Measurements from ENCODE around the gene EDAR. TPM values are rescaled to one million over a fixed set of nuclear protein-coding genes. Genes with fewer than 3 reads are reported as not detected.

Gene EDAR
- total and polyA plus RNA-seq, 10 of the 15 experiments (the other 5 are each of a cell fraction or from before 2014, with no cell fraction given), result 0.04 TPM; not detected in 9

GRCh38 chr2:108941767-108942166, 47.3 kb downstream of the EDAR start:
- no peak overlapping the region for H3K27ac ChIP-seq (ENCODE audit: control insufficient read depth, insufficient read depth)
- ChIA-PET CTCF (no interaction called here), POLR2A (no interaction called here), RAD21 (ENCODE audit: unreplicated experiment) (no interaction called here), SMC1A (ENCODE audit: uncharacterized antibody, unreplicated experiment) (interaction anchor here (2.1 kb wide), 1 partner anchor 12 kb away, joined by 5 read pairs; no protein-coding TSS in a partner anchor)
- no peaks in the 10 kb centered on the region for H3K27me3 ChIP-seq (replicated peaks in 1 of 2; ENCODE audit: control insufficient read depth in 2 of 2, insufficient read depth in 2 of 2, low read length in 1 of 2)
- no peak overlapping the region for H3K9ac ChIP-seq (ENCODE audit: control insufficient read depth, insufficient read depth, low read length)
- H3K9me3 ChIP-seq (replicated peaks; ENCODE audit: control insufficient read depth, insufficient read depth, low read length), result peaks cover 1% of the 10 kb centered on the region; the same call in 1 of the 3 replicates
- H2AFZ ChIP-seq (ENCODE audit: control insufficient read depth, low read depth, low read length), result no peak overlapping the region
- FAIRE-seq, result no peak
- BruUV-seq (replicated peaks), result no TSS peak
- ATAC-seq, result no peak
- H3K79me2 ChIP-seq (ENCODE audit: control insufficient read depth, insufficient read depth, low read length), result no peaks in the 10 kb centered on the region
- no peak for DNase-seq (ENCODE audit: low read depth, low spot score)
- TF ChIP-seq NR2F1 (conservative IDR thresholded peaks at IDR 0.05) (no peak), TARDBP (IDR thresholded peaks at IDR 0.05; ENCODE audit: borderline replicate concordance) (no peak), ZBED1 (IDR thresholded peaks at IDR 0.05; ENCODE audit: borderline replicate concordance) (no peak), CBFB (IDR thresholded peaks at IDR 0.05; ENCODE audit: low read depth) (no peak), HDAC6 (IDR thresholded peaks at IDR 0.05; ENCODE audit: unreplicated experiment) (no peak)
- no peaks in the 10 kb centered on the region for H4K20me1 ChIP-seq (ENCODE audit: control insufficient read depth, insufficient read depth)
- no peak overlapping the region for H3K4me2 ChIP-seq (ENCODE audit: control insufficient read depth, insufficient read depth)
- in situ Hi-C loops (cut with MboI) (no loop called here), intact Hi-C loops (cut with micrococcal nuclease; ENCODE audit: unreplicated experiment) (no loop called here)
- H3K36me3 ChIP-seq (ENCODE audit: control insufficient read depth in 2 of 2, insufficient read depth in 2 of 2, low read length in 1 of 2), result no peaks in the 10 kb centered on the region
- 19% methylated on average over 9 of the region's 9 CpGs for WGBS (ENCODE audit: insufficient coverage, insufficient replicate concordance, low lambda C conversion rate, missing lambda C conversion rate)
- H3K4me1 ChIP-seq (ENCODE audit: control insufficient read depth, insufficient read depth, low read length), result no peaks in the 10 kb centered on the region
- H3K4me3 ChIP-seq, result no peak overlapping the region

GRCh38 chr2:108941161-108941665, 47.8 kb downstream of the EDAR start:
- Histone ChIP-seq H4K20me1 (ENCODE audit: control insufficient read depth, insufficient read depth) (no peaks in the 10 kb centered on the region), H3K36me3 (ENCODE audit: control insufficient read depth in 2 of 2, insufficient read depth in 2 of 2, low read length in 1 of 2) (no peaks in the 10 kb centered on the region), H3K27ac (ENCODE audit: control insufficient read depth, insufficient read depth) (no peak overlapping the region), H3K9ac (ENCODE audit: control insufficient read depth, insufficient read depth, low read length) (no peak overlapping the region), H3K4me3 (no peak overlapping the region), H3K27me3 (replicated peaks in 1 of 2; ENCODE audit: control insufficient read depth in 2 of 2, insufficient read depth in 2 of 2, low read length in 1 of 2) (no peaks in the 10 kb centered on the region), H3K79me2 (ENCODE audit: control insufficient read depth, insufficient read depth, low read length) (no peaks in the 10 kb centered on the region), H2AFZ (ENCODE audit: control insufficient read depth, low read depth, low read length) (no peak overlapping the region), H3K4me2 (ENCODE audit: control insufficient read depth, insufficient read depth) (no peak overlapping the region), H3K4me1 (ENCODE audit: control insufficient read depth, insufficient read depth, low read length) (no peaks in the 10 kb centered on the region), H3K9me3 (replicated peaks; ENCODE audit: control insufficient read depth, insufficient read depth, low read length) (no peaks in the 10 kb centered on the region; the same call in 2 of the 3 replicates)
- ChIA-PET CTCF (no interaction called here), SMC1A (ENCODE audit: uncharacterized antibody, unreplicated experiment) (interaction anchor here (2.1 kb wide), 1 partner anchor 13 kb away, joined by 5 read pairs; no protein-coding TSS in a partner anchor), POLR2A (no interaction called here), RAD21 (ENCODE audit: unreplicated experiment) (no interaction called here)
- no peak for TF ChIP-seq IRF4 (IDR thresholded peaks at IDR 0.05; ENCODE audit: low read depth, low read length)
- no peak for TF ChIP-seq SREBF1 (IDR thresholded peaks at IDR 0.05; ENCODE audit: low read length)
- TF ChIP-seq NFXL1 (IDR thresholded peaks at IDR 0.05; ENCODE audit: borderline replicate concordance), result no peak
- TF ChIP-seq CHD1 (IDR thresholded peaks at IDR 0.05; ENCODE audit: low read depth, low read length), result no peak
- intact Hi-C loops (cut with micrococcal nuclease; ENCODE audit: unreplicated experiment) (no loop called here), in situ Hi-C loops (cut with MboI) (no loop called here)
- no peak for FAIRE-seq
- no peak for DNase-seq (ENCODE audit: low read depth, low spot score)
- no peak for ATAC-seq
- no TSS peak for BruUV-seq (replicated peaks)
- 31% methylated on average over 8 of the region's 8 CpGs for WGBS (ENCODE audit: insufficient coverage, insufficient replicate concordance, low lambda C conversion rate, missing lambda C conversion rate)
